ENCODE measurements around the gene PEX7.

The PEX7 gene

DNA sequence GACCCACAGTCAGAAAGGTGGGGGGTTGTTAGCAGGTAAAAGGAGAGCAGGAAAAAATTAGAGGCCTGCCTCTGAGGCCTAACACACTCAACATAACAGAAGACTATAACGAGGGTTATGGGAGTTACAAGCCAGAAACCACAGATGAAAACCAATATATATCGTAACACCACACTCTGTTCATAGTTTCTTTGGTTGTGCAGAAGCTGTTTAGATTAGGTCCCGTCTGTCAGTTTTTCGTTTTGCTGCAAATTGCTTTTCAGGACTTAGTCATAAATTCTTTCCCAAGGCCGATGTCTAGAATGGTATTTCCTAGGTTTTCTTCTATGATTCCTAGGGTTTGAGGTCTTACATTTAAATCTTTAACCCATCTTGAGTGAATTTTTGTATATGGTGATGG lies 26.4 kb upstream of the PEX7 start:
- TF ChIP-seq, protein P1, sequence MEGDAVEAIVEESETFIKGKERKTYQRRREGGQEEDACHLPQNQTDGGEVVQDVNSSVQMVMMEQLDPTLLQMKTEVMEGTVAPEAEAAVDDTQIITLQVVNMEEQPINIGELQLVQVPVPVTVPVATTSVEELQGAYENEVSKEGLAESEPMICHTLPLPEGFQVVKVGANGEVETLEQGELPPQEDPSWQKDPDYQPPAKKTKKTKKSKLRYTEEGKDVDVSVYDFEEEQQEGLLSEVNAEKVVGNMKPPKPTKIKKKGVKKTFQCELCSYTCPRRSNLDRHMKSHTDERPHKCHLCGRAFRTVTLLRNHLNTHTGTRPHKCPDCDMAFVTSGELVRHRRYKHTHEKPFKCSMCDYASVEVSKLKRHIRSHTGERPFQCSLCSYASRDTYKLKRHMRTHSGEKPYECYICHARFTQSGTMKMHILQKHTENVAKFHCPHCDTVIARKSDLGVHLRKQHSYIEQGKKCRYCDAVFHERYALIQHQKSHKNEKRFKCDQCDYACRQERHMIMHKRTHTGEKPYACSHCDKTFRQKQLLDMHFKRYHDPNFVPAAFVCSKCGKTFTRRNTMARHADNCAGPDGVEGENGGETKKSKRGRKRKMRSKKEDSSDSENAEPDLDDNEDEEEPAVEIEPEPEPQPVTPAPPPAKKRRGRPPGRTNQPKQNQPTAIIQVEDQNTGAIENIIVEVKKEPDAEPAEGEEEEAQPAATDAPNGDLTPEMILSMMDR (conservative IDR thresholded peaks at IDR 0.05; ENCODE audit: low read depth, low read length): no peak
- Histone ChIP-seq H3K4me1 (ENCODE audit: low read depth, poor library complexity, severe bottlenecking) (peaks cover 10% of the 10 kb centered on the region), H4K20me1 (ENCODE audit: insufficient read depth) (no peaks in the 10 kb centered on the region), H3K36me3 (ENCODE audit: insufficient read depth) (no peaks in the 10 kb centered on the region), H3K27ac (no peak overlapping the region), H2AFZ (ENCODE audit: low read depth) (no peak overlapping the region), H3K27me3 (ENCODE audit: insufficient read depth, low read depth) (no peaks in the 10 kb centered on the region), H3K4me2 (no peak overlapping the region), H3K9ac (no peak overlapping the region), H3K79me2 (ENCODE audit: insufficient read depth, low read depth) (peaks cover 1% of the 10 kb centered on the region; the same call in 1 of the 2 replicates), H3K4me3 (IDR thresholded peaks at IDR 0.05; ENCODE audit: insufficient read depth, low read depth, low read length) (no peak overlapping the region)

DNA sequence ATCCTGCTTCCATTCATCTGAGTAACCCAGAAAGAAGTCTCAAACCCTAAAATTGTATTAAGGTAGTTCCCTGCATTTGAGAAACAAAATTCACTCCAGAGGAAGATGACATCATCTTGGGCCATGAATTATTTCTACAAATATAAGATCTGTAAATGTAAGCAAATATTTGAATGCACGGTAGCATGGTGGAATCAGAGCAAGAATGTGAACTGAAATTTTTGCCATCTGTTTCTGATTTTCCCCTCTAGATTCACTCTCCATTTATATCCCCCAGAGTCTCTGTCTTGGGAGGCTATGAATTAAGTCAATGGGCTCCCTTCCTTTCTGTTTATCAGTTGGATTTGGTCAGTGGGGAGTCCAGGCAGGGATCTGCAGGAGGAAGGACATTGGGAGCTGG lies 24.3 kb upstream of the PEX7 start:
- peaks cover 10% of the 10 kb centered on the region for H3K4me1 ChIP-seq (ENCODE audit: low read depth, poor library complexity, severe bottlenecking)
- no peaks in the 10 kb centered on the region for H4K20me1 ChIP-seq (ENCODE audit: insufficient read depth)
- H3K79me2 ChIP-seq (ENCODE audit: insufficient read depth, low read depth): no peaks in the 10 kb centered on the region
- H3K27ac ChIP-seq: no peak overlapping the region
- no peaks in the 10 kb centered on the region for H3K36me3 ChIP-seq (ENCODE audit: insufficient read depth)
- TF ChIP-seq, protein P1 (conservative IDR thresholded peaks at IDR 0.05; ENCODE audit: low read depth, low read length): no peak
- no peak overlapping the region for H3K4me3 ChIP-seq (IDR thresholded peaks at IDR 0.05; ENCODE audit: insufficient read depth, low read depth, low read length)
- no peak overlapping the region for H3K4me2 ChIP-seq
- H3K27me3 ChIP-seq (ENCODE audit: insufficient read depth, low read depth): no peaks in the 10 kb centered on the region
- H3K9ac ChIP-seq: no peak overlapping the region
- H2AFZ ChIP-seq (ENCODE audit: low read depth): no peak overlapping the region

DNA sequence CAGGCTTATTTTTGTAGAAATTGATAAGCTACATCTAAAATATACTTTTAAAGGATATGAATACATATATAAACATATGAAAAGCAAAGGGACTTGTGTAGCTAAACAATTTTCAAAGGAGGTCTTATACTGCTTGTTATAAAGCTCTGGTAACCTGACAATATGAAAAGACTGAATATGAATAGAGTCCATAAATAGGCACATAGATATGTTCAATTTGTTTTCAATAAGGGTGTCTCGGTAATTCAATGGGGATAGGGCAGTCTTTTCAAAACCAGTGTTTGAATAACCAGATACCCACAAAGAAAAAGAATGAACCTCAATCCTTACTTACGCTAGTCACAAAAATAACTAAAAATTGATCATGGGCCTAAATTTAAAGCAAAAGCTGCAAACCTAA lies 20.8 kb upstream of the PEX7 start:
- H3K79me2 ChIP-seq (ENCODE audit: insufficient read depth, low read depth): no peaks in the 10 kb centered on the region
- no peaks in the 10 kb centered on the region for H3K27me3 ChIP-seq (ENCODE audit: insufficient read depth, low read depth)
- no peak overlapping the region for H2AFZ ChIP-seq (ENCODE audit: low read depth)
- no peaks in the 10 kb centered on the region for H3K4me1 ChIP-seq (ENCODE audit: low read depth, poor library complexity, severe bottlenecking)
- no peak overlapping the region for H3K4me2 ChIP-seq
- no peaks in the 10 kb centered on the region for H4K20me1 ChIP-seq (ENCODE audit: insufficient read depth)
- no peaks in the 10 kb centered on the region for H3K36me3 ChIP-seq (ENCODE audit: insufficient read depth)
- no peak overlapping the region for H3K27ac ChIP-seq
- TF ChIP-seq, protein P1 (conservative IDR thresholded peaks at IDR 0.05; ENCODE audit: low read depth, low read length): no peak
- H3K9ac ChIP-seq: no peak overlapping the region
- H3K4me3 ChIP-seq (IDR thresholded peaks at IDR 0.05; ENCODE audit: insufficient read depth, low read depth, low read length): no peak overlapping the region

DNA sequence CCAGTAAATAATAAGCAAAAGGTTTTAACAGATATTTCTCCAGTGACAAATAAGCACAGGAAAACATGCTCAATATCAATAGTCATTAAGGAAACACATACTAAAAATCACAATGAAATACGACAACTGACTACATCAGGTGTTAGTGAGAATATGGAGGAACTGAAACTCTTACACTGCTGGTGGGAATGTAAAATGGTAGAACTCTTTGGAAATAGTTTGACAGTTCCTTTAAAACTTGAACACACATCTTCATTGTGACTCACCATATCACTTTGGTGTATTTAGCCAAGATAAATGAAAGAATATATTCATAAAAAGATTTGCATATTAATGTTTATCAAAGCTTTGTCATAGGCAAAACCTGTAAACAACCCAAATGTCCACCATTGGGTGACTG lies 18.8 kb upstream of the PEX7 start:
- Histone ChIP-seq H3K4me3 (IDR thresholded peaks at IDR 0.05; ENCODE audit: insufficient read depth, low read depth, low read length) (no peak overlapping the region), H3K79me2 (ENCODE audit: insufficient read depth, low read depth) (no peaks in the 10 kb centered on the region), H4K20me1 (ENCODE audit: insufficient read depth) (no peaks in the 10 kb centered on the region), H3K27me3 (ENCODE audit: insufficient read depth, low read depth) (no peaks in the 10 kb centered on the region), H3K4me1 (ENCODE audit: low read depth, poor library complexity, severe bottlenecking) (no peaks in the 10 kb centered on the region), H3K27ac (no peak overlapping the region), H2AFZ (ENCODE audit: low read depth) (no peak overlapping the region), H3K4me2 (no peak overlapping the region), H3K9ac (no peak overlapping the region), H3K36me3 (ENCODE audit: insufficient read depth) (no peaks in the 10 kb centered on the region)
- TF ChIP-seq, protein P1 (conservative IDR thresholded peaks at IDR 0.05; ENCODE audit: low read depth, low read length): no peak
